Endothelial cell of umbilical vein (primary cell): ENCODE data around the gene POU5F1. TPM values are rescaled to one million over a fixed set of nuclear protein-coding genes. Genes with fewer than 3 reads are reported as not detected.

Experiments used
- BruUV-seq: library from RNA; stranded (reverse); fragments of 400-500 nt; replicated peaks from 2 replicates; lab custom pipeline; 2021; lab: Mats Ljungman, UMichigan
- CTCF ChIA-PET: fragments of 300-600, 350-600 bp; sonication (Branson Sonifier 250); formaldehyde crosslinking; loops from one replicate; lab custom pipeline; 2021; ENCODE audit warnings: antibody characterized with exemption, inconsistent platforms; lab: Charles Lee
- POLR2A ChIA-PET: fragments of 300-600, 350-600 bp; sonication (Branson Sonifier 250); formaldehyde crosslinking; loops from one replicate; lab custom pipeline; 2021; ENCODE audit warnings: antibody characterized with exemption, inconsistent platforms; lab: Charles Lee
- DNase-seq: peaks from one replicate; pipeline ENCODE4 v3.0.0-alpha.2; 2011; ENCODE audit warnings: low read depth, low spot score
- FAIRE-seq: peaks from 2 replicates; lab custom pipeline; 2011; peaks lifted over from hg19 to GRCh38; lab: Jason Lieb, UNC
- H2AFZ ChIP-seq: 2 replicates; pipeline ENCODE4 v1.6.0; 2012; ENCODE audit warnings: low read depth, low read length, control low read depth, inconsistent platforms
- H3K27ac ChIP-seq: 2 replicates; pipeline ENCODE4 v1.5.1; 2011; ENCODE audit warnings: low read depth, mild to moderate bottlenecking, control low read depth, low read length, moderate library complexity; ENCODE audit not compliant: insufficient read depth
- H3K27me3 ChIP-seq, 2 experiments: 2 replicates each; pipeline versions ENCODE4 v1.6.0 to v1.6.1; 2011; ENCODE audit warnings: low read length in 2 of 2, mixed read lengths in 1 of 2; ENCODE audit not compliant: control insufficient read depth in 2 of 2, insufficient read depth in 2 of 2
- H3K36me3 ChIP-seq, 2 experiments: 2 replicates in 1 of 2; 3 replicates in 1 of 2; pipeline ENCODE4 v1.5.1; 2011; ENCODE audit warnings: low read length in 2 of 2, mild to moderate bottlenecking in 1 of 2, moderate library complexity in 1 of 2; ENCODE audit not compliant: control insufficient read depth in 2 of 2, insufficient read depth in 2 of 2; ENCODE audit errors: extremely low read depth in 1 of 2
- H3K4me1 ChIP-seq: 3 replicates; pipeline ENCODE4 v1.5.1; 2011; ENCODE audit warnings: mild to moderate bottlenecking, low read length; ENCODE audit not compliant: control insufficient read depth, insufficient read depth; ENCODE audit errors: extremely low read depth
- H3K4me2 ChIP-seq: 2 replicates; pipeline ENCODE4 v1.6.1; 2011; ENCODE audit warnings: low read length, control low read depth, mixed read lengths; ENCODE audit not compliant: insufficient read depth
- H3K4me3 ChIP-seq, 3 experiments: fragments of 200-600 bp in 1 of 3; sonication (generic), shearing (Covaris generic) in 1 of 3; replicated peaks in 1 of 3; 2 replicates each; pipeline ENCODE4 v1.5.1; 2011 to 2016; ENCODE audit warnings: control low read depth in 3 of 3, low read length in 3 of 3, mild to moderate bottlenecking in 2 of 3, inconsistent platforms in 1 of 3, low read depth in 1 of 3, moderate library complexity in 1 of 3; ENCODE audit not compliant: insufficient read depth in 1 of 3
- H3K79me2 ChIP-seq: 2 replicates; pipeline ENCODE4 v1.6.0; 2012; ENCODE audit warnings: low read length, inconsistent platforms; ENCODE audit not compliant: control insufficient read depth, insufficient read depth
- H3K9ac ChIP-seq: replicated peaks from 2 replicates; pipeline ENCODE3; 2011; ENCODE audit warnings: low read length, control low read depth; ENCODE audit not compliant: insufficient read depth; ENCODE audit errors: extremely low read depth
- H3K9me1 ChIP-seq: replicated peaks from 3 replicates; pipeline ENCODE4 v1.6.0; 2011; ENCODE audit warnings: mild to moderate bottlenecking, low read length; ENCODE audit not compliant: control insufficient read depth, insufficient read depth; ENCODE audit errors: extremely low read depth
- H3K9me3 ChIP-seq: replicated peaks from 2 replicates; pipeline ENCODE4 v1.5.1; 2012; ENCODE audit warnings: low read length, inconsistent platforms; ENCODE audit not compliant: control insufficient read depth, insufficient read depth
- H4K20me1 ChIP-seq: replicated peaks from 2 replicates; pipeline ENCODE3; 2011; ENCODE audit warnings: mild to moderate bottlenecking, low read length; ENCODE audit not compliant: control insufficient read depth, insufficient read depth; ENCODE audit errors: extremely low read depth
- EZH2 ChIP-seq: IDR thresholded peaks from 2 replicates; pipeline ENCODE4 v1.6.1; 2012; ENCODE audit warnings: borderline replicate concordance, low read depth, mild to moderate bottlenecking, moderate library complexity, low read length, inconsistent platforms; ENCODE audit not compliant: severe bottlenecking
- FOS ChIP-seq: IDR thresholded peaks from 2 replicates; pipeline ENCODE4 v1.6.1; 2011; ENCODE audit warnings: mild to moderate bottlenecking, low read length, moderate library complexity, borderline replicate concordance; ENCODE audit not compliant: insufficient read depth
- GATA2 ChIP-seq: IDR thresholded peaks from 2 replicates; pipeline ENCODE4 v1.7.0; 2011; ENCODE audit warnings: low read depth, mild to moderate bottlenecking, moderate library complexity, mixed read lengths, low read length; ENCODE audit not compliant: insufficient read length, insufficient read depth
- JUN ChIP-seq: IDR thresholded peaks from 2 replicates; pipeline ENCODE4 v1.6.1; 2011; ENCODE audit warnings: borderline replicate concordance, low read depth; ENCODE audit not compliant: insufficient read length, insufficient read depth
- MYC ChIP-seq: IDR thresholded peaks from one replicate; pipeline ENCODE4 v1.6.1; 2011; ENCODE audit warnings: mild to moderate bottlenecking, low read depth, low read length
- POLR2A ChIP-seq: IDR thresholded peaks from 2 replicates; pipeline ENCODE4 v1.6.1; 2012; ENCODE audit warnings: low read depth, mild to moderate bottlenecking, control low read depth, low read length
- POLR2AphosphoS5 ChIP-seq: IDR thresholded peaks from 2 replicates; pipeline ENCODE4 v1.6.1; 2012; ENCODE audit warnings: low read depth, mild to moderate bottlenecking, control low read depth, low read length, moderate library complexity; ENCODE audit not compliant: insufficient read depth
- dilution Hi-C: fragments of 300-500 bp; cut with MboI; formaldehyde crosslinking; loops from one replicate; pipeline ENCODE4 v1.15.0; 2019; ENCODE audit warnings: low sequenced_read_pairs; ENCODE audit not compliant: extremely low pct_ligation_motif_present
- intact Hi-C: fragments of 100-400 bp; cut with micrococcal nuclease; formaldehyde crosslinking; loops from one replicate; pipeline ENCODE4 v1.10.0; 2022
- polyA plus RNA-seq, 4 experiments: library from polyadenylated mRNA; depleted of rRNA in 3 of 4; stranded (reverse) in 3 of 4; unstranded in 1 of 4; fragments of >200 nt; gene quantifications; 2 replicates each; pipeline versions ENCODE4 v1.2.1 to v1.2.3, GENCODE V29; 2011 to 2012; ENCODE audit warnings: missing spikeins in 1 of 4
- total RNA-seq: library from RNA; stranded (reverse); gene quantifications from 2 replicates; pipeline ENCODE4 v1.2.3, GENCODE V29; 2021
- TF ChIP-seq, protein P1 (sequence below), 2 donors: IDR thresholded peaks; 1 replicate in 1 of 2; 2 replicates in 1 of 2; pipeline ENCODE4 v1.5.1; 2011; ENCODE audit warnings: low read length in 2 of 2, mild to moderate bottlenecking in 2 of 2, moderate library complexity in 2 of 2, control low read depth in 1 of 2, inconsistent platforms in 1 of 2, low read depth in 1 of 2; ENCODE audit not compliant: insufficient read depth in 1 of 2; ENCODE audit errors: extremely low read depth in 1 of 2
- TF ChIP-seq, protein P2 (sequence below): IDR thresholded peaks from 2 replicates; pipeline ENCODE4 v1.6.1; 2011; ENCODE audit not compliant: insufficient read depth, insufficient read length

POU5F1 gene
- total and polyA plus RNA-seq, 2 donors (not counting 3 experiments of a cell fraction or from before 2014, with no cell fraction given) = 0.63 TPM; not detected in 1

DNA sequence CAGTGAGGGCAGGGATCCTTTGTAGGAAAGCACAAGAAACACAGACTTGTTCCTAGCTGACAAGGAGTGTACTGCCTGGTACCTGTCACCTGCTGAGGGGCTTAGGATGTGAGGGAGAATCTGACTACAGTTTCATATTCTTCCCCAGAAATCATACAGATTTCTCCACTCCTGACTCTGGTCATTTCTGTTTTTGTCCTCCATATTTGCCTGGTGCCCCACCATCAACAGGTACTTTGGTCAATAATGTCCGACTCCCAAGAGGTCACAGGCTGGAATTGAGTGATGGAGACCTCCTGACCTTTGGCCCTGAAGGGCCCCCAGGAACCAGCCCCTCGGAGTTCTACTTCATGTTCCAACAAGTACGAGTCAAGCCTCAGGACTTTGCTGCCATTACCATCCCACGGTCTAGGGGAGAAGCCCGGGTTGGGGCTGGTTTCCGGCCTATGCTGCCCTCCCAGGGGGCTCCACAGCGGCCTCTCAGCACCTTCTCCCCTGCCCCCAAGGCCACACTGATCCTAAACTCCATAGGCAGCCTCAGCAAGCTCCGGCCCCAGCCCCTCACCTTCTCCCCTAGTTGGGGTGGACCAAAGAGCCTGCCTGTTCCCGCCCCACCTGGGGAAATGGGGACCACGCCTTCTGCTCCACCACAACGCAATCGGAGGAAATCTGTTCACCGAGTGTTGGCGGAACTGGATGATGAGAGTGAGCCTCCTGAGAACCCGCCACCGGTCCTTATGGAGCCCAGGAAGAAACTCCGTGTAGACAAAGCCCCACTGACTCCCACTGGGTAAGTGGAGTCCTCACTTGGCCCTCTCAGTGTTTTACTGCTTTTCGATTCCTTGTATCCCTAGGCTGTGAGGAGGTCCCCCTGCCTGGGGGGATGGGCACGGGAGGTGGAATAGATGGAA lies 9.0 kb downstream of the POU5F1 start:
- FAIRE-seq = no peak
- H3K4me2 ChIP-seq = no peak overlapping the region
- intact Hi-C loops = no loop called here
- peaks cover 12% of the 10 kb centered on the region for H3K4me1 ChIP-seq
- POLR2A ChIA-PET = interaction anchor here (0.7 kb wide), 1 partner anchor 25 kb away, joined by 4 read pairs; no protein-coding TSS in a partner anchor
- no TSS peak for BruUV-seq
- no peak overlapping the region for H3K27ac ChIP-seq
- no peak overlapping the region for H2AFZ ChIP-seq
- no peaks in the 10 kb centered on the region for H3K27me3 ChIP-seq
- H3K36me3 ChIP-seq = no peaks in the 10 kb centered on the region
- dilution Hi-C loops = no loop called here
- no peak overlapping the region for H3K9ac ChIP-seq
- no peak overlapping the region for H3K4me3 ChIP-seq
- H3K79me2 ChIP-seq = peaks cover 15% of the 10 kb centered on the region
- H4K20me1 ChIP-seq = no peaks in the 10 kb centered on the region
- DNase-seq = no peak
- H3K9me3 ChIP-seq = no peaks in the 10 kb centered on the region
- TF ChIP-seq, protein P1, sequence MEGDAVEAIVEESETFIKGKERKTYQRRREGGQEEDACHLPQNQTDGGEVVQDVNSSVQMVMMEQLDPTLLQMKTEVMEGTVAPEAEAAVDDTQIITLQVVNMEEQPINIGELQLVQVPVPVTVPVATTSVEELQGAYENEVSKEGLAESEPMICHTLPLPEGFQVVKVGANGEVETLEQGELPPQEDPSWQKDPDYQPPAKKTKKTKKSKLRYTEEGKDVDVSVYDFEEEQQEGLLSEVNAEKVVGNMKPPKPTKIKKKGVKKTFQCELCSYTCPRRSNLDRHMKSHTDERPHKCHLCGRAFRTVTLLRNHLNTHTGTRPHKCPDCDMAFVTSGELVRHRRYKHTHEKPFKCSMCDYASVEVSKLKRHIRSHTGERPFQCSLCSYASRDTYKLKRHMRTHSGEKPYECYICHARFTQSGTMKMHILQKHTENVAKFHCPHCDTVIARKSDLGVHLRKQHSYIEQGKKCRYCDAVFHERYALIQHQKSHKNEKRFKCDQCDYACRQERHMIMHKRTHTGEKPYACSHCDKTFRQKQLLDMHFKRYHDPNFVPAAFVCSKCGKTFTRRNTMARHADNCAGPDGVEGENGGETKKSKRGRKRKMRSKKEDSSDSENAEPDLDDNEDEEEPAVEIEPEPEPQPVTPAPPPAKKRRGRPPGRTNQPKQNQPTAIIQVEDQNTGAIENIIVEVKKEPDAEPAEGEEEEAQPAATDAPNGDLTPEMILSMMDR (IDR thresholded peaks at IDR 0.05; ENCODE audit: extremely low read depth in 1 of 2, insufficient read depth in 1 of 2, low read depth in 1 of 2, low read length in 2 of 2) = no peak
- no peak for TF ChIP-seq JUN
- no peak for TF ChIP-seq FOS
- no peak for TF ChIP-seq EZH2
- no peak for TF ChIP-seq MYC
- no peak for TF ChIP-seq POLR2A
- TF ChIP-seq GATA2 = no peak
- TF ChIP-seq, protein P2, sequence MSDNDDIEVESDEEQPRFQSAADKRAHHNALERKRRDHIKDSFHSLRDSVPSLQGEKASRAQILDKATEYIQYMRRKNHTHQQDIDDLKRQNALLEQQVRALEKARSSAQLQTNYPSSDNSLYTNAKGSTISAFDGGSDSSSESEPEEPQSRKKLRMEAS = no peak
- TF ChIP-seq POLR2AphosphoS5 = no peak
- CTCF ChIA-PET = no interaction called here
- no peaks in the 10 kb centered on the region for H3K9me1 ChIP-seq
